Liver (tissue), 9 donors: ENCODE results near the gene COL11A1. TPM values are rescaled to one million over a fixed set of nuclear protein-coding genes. Genes with fewer than 3 reads are reported as not detected.
"Not testable (repeated sequence)": the region's sequence is repeated elsewhere in the genome, so short reads cannot be mapped to it uniquely, and the experiment has no call there.

ENCODE experiments used
- DNase-seq: peaks from one replicate; pipeline ENCODE4 v3.0.0-alpha.2; 2017; ENCODE audit warnings: low spot score
- H3K27ac ChIP-seq, 2 donors: one replicate each; pipeline ENCODE4 v1.7.0; 2013; ENCODE audit warnings: inconsistent platforms in 2 of 2, low read length in 2 of 2, control low read depth in 1 of 2, low read depth in 1 of 2, mild to moderate bottlenecking in 1 of 2
- H3K27me3 ChIP-seq, 4 donors: one replicate each; pipeline versions ENCODE4 v1.6.1 to v1.7.0; 2013; ENCODE audit warnings: low read length in 3 of 4, inconsistent platforms in 1 of 4, mild to moderate bottlenecking in 1 of 4, moderate library complexity in 1 of 4; ENCODE audit not compliant: control insufficient read depth in 4 of 4, insufficient read depth in 4 of 4
- H3K36me3 ChIP-seq, 4 donors: one replicate each; pipeline versions ENCODE4 v1.6.1 to v1.7.0; 2013; ENCODE audit warnings: low read length in 3 of 4, mild to moderate bottlenecking in 3 of 4, low read depth in 1 of 4, moderate library complexity in 1 of 4; ENCODE audit not compliant: control insufficient read depth in 4 of 4, insufficient read depth in 3 of 4
- H3K4me1 ChIP-seq, 4 donors: one replicate each; pipeline versions ENCODE4 v1.6.1 to v1.7.0; 2013; ENCODE audit warnings: low read length in 3 of 4, mild to moderate bottlenecking in 3 of 4, moderate library complexity in 1 of 4; ENCODE audit not compliant: control insufficient read depth in 4 of 4, insufficient read depth in 4 of 4
- H3K4me3 ChIP-seq, 3 donors: one replicate each; pipeline versions ENCODE4 v1.6.1 to v1.7.0; 2013; ENCODE audit warnings: low read length in 3 of 3, control low read depth in 1 of 3, low read depth in 1 of 3, mild to moderate bottlenecking in 1 of 3
- H3K9ac ChIP-seq, 2 donors: one replicate each; pipeline ENCODE4 v1.7.0; 2013; ENCODE audit warnings: low read length in 2 of 2, mild to moderate bottlenecking in 2 of 2, moderate library complexity in 2 of 2, control low read depth in 1 of 2, low read depth in 1 of 2
- H3K9me3 ChIP-seq, 4 donors: one replicate each; pipeline versions ENCODE4 v1.6.1 to v1.7.0; 2013; ENCODE audit warnings: low read length in 3 of 4; ENCODE audit not compliant: control insufficient read depth in 4 of 4
- ATF3 ChIP-seq: IDR thresholded peaks from 2 replicates; pipeline ENCODE4 v1.6.1; 2016; ENCODE audit warnings: antibody characterized with exemption
- CTCF ChIP-seq: fragments of 150-350 bp; IDR thresholded peaks from 2 replicates; pipeline ENCODE4 v1.5.1; 2017; ENCODE audit warnings: improper control_type of control experiment, low read depth, low read length; ENCODE audit not compliant: missing input control
- EGR1 ChIP-seq, 2 donors: IDR thresholded peaks; 2 replicates each; pipeline ENCODE4 v1.6.1; 2016 to 2018; ENCODE audit warnings: antibody characterized with exemption in 2 of 2, low read depth in 2 of 2
- FOXA2 ChIP-seq: IDR thresholded peaks from 2 replicates; pipeline ENCODE4 v1.6.1; 2016; ENCODE audit warnings: antibody characterized with exemption
- GABPA ChIP-seq, 2 donors: IDR thresholded peaks in 1 of 2; conservative IDR thresholded peaks in 1 of 2; 2 replicates each; pipeline ENCODE4 v1.6.1; 2016; ENCODE audit warnings: antibody characterized with exemption in 2 of 2, mild to moderate bottlenecking in 1 of 2, moderate library complexity in 1 of 2
- HNF4A ChIP-seq, 2 donors: conservative IDR thresholded peaks; 2 replicates each; pipeline ENCODE4 v1.6.1; 2016; ENCODE audit warnings: antibody characterized with exemption in 2 of 2, mild to moderate bottlenecking in 2 of 2
- HNF4G ChIP-seq: IDR thresholded peaks from 2 replicates; pipeline ENCODE4 v1.6.1; 2016; ENCODE audit warnings: antibody characterized with exemption
- JUND ChIP-seq, 2 donors: IDR thresholded peaks; 2 replicates each; pipeline ENCODE4 v1.6.1; 2016; ENCODE audit warnings: antibody characterized with exemption in 2 of 2
- MAX ChIP-seq: IDR thresholded peaks from 2 replicates; pipeline ENCODE4 v1.6.1; 2016; ENCODE audit warnings: antibody characterized with exemption
- NR2F2 ChIP-seq: IDR thresholded peaks from 2 replicates; pipeline ENCODE4 v1.6.1; 2016; ENCODE audit warnings: antibody characterized with exemption
- REST ChIP-seq: IDR thresholded peaks from 2 replicates; pipeline ENCODE4 v1.6.1; 2016; ENCODE audit warnings: antibody characterized with exemption, mild to moderate bottlenecking
- SP1 ChIP-seq: IDR thresholded peaks from 2 replicates; pipeline ENCODE4 v1.6.1; 2018; ENCODE audit warnings: antibody characterized with exemption, mild to moderate bottlenecking
- TAF1 ChIP-seq: conservative IDR thresholded peaks from 2 replicates; pipeline ENCODE4 v1.6.1; 2016; ENCODE audit warnings: antibody characterized with exemption, mild to moderate bottlenecking
- YY1 ChIP-seq: IDR thresholded peaks from 2 replicates; pipeline ENCODE4 v1.6.1; 2016; ENCODE audit warnings: antibody characterized with exemption, mild to moderate bottlenecking
- ZBTB33 ChIP-seq: IDR thresholded peaks from 2 replicates; pipeline ENCODE4 v1.6.1; 2016; ENCODE audit warnings: antibody characterized with exemption
- WGBS: extraction: QIAGEN DNeasy Blood & Tissue Kit; methylation state at CpG from one replicate; pipeline ENCODE4 v1.1.7; 2013; 5-methylcytosine and 5-hydroxymethylcytosine counted together
- polyA plus RNA-seq, 2 donors: library from polyadenylated mRNA; stranded (reverse) in 1 of 2; unstranded in 1 of 2; fragments of 200-250 nt in 1 of 2; fragments of >200 nt in 1 of 2; fragmentation: Nextera tagmentation in 1 of 2; extraction: Ambion mirVana in 1 of 2; gene quantifications; one replicate each; pipeline versions ENCODE4 v1.2.1 to v1.2.3, GENCODE V29; 2013 to 2015
- total RNA-seq, 2 donors: library from RNA; depleted of rRNA; stranded (reverse); fragments of >200 nt; gene quantifications; one replicate each; pipeline ENCODE4 v1.2.3, GENCODE V29; 2014
- donor health status: healthy.
- donor health status: healthy.
- donor health status: healthy.
- donor health status: healthy.
- donor health status: healthy.

COL11A1 gene
- total and polyA plus RNA-seq, 4 donors = 0.01 to 0.42 TPM; not detected in 2

GRCh38 chr1:102937401-102937800 is 170.9 kb downstream of the COL11A1 start:
- Histone ChIP-seq H3K9me3 (no peaks in the 10 kb centered on the region), H3K36me3 (no peaks in the 10 kb centered on the region), H3K4me3 (no peak overlapping the region), H3K9ac (no peak overlapping the region), H3K4me1 (no peaks in the 10 kb centered on the region), H3K27me3 (no peaks in the 10 kb centered on the region), H3K27ac (no peak overlapping the region)
- TF ChIP-seq JUND (IDR thresholded peaks at IDR 0.05) = no peak
- no peak for TF ChIP-seq FOXA2
- TF ChIP-seq CTCF = no peak
- TF ChIP-seq TAF1 = no peak
- no peak for TF ChIP-seq SP1
- TF ChIP-seq GABPA (IDR thresholded peaks at IDR 0.05 in 1 of 2, conservative IDR thresholded peaks at IDR 0.05 in 1 of 2) = no peak
- TF ChIP-seq YY1 = no peak
- no peak for TF ChIP-seq REST
- TF ChIP-seq ZBTB33 = no peak
- no peak for TF ChIP-seq NR2F2
- no peak for TF ChIP-seq HNF4G
- TF ChIP-seq HNF4A (conservative IDR thresholded peaks at IDR 0.05) = no peak
- no peak for TF ChIP-seq MAX
- no peak for TF ChIP-seq ATF3
- no peak for TF ChIP-seq EGR1 (IDR thresholded peaks at IDR 0.05; ENCODE audit: low read depth in 2 of 2)
- 63% methylated on average over 3 of the region's 3 CpGs for WGBS
- DNase-seq = no peak

GRCh38 chr1:102933362-102933761 is 175.0 kb downstream of the COL11A1 start:
- not testable (repeated sequence) for H3K9ac ChIP-seq, H3K27me3 ChIP-seq, H3K9me3 ChIP-seq, H3K4me1 ChIP-seq, H3K4me3 ChIP-seq, H3K36me3 ChIP-seq, DNase-seq, H3K27ac ChIP-seq
- WGBS = 76% methylated on average over 6 of the region's 9 CpGs
